A549 (cell line): ENCODE data around the gene SHLD2.
"Not testable (repeated sequence)": the region's sequence is repeated elsewhere in the genome, so short reads cannot be mapped to it uniquely, and the experiment has no call there.

Experiments
- CEBPB ChIP-seq, 2 experiments: fragments of >200 bp in 1 of 2; sonication (Bioruptor Twin) in 1 of 2; formaldehyde crosslinking in 1 of 2; IDR thresholded peaks; 2 replicates each; pipeline ENCODE4 v1.6.1; 2012 to 2016
- CHD4 ChIP-seq: fragments of 200-600 bp; sonication (generic); IDR thresholded peaks from 2 replicates; pipeline ENCODE4 v1.6.1; 2016; ENCODE audit warnings: antibody characterized with exemption, mild to moderate bottlenecking, borderline replicate concordance
- EP300 ChIP-seq, 2 experiments: fragments of >200 bp; sonication (Bioruptor Twin); formaldehyde crosslinking; IDR thresholded peaks; 2 replicates in 1 of 2; 3 replicates in 1 of 2; pipeline ENCODE4 v1.6.1; 2016 to 2017
- ESRRA ChIP-seq: fragments of 150-350 bp; IDR thresholded peaks from 2 replicates; pipeline ENCODE4 v1.6.1; 2014; ENCODE audit warnings: mild to moderate bottlenecking, low read length, borderline replicate concordance
- KDM1A ChIP-seq: fragments of 200-600 bp; sonication (generic); IDR thresholded peaks from 2 replicates; pipeline ENCODE4 v1.6.1; 2016; ENCODE audit warnings: low read depth, mild to moderate bottlenecking
- MAFK ChIP-seq: fragments of 450-650 bp; IDR thresholded peaks from 2 replicates; pipeline ENCODE4 v1.6.1; 2014; ENCODE audit not compliant: partially characterized antibody
- POLR2A ChIP-seq: IDR thresholded peaks from 2 replicates; pipeline ENCODE4 v1.6.1; 2012; ENCODE audit warnings: mild to moderate bottlenecking, low read length
- ZC3H11A ChIP-seq: fragments of 450-650 bp; IDR thresholded peaks from 2 replicates; pipeline ENCODE4 v1.6.1; 2014; ENCODE audit warnings: antibody characterized with exemption, mild to moderate bottlenecking
- TF ChIP-seq, protein P1 (sequence below): fragments of >200 bp; sonication (Bioruptor Twin); formaldehyde crosslinking; IDR thresholded peaks from 3 replicates; pipeline ENCODE4 v1.5.1; 2016
- TF ChIP-seq, protein P2 (sequence below): fragments of 200-600 bp; sonication (generic); IDR thresholded peaks from 2 replicates; pipeline ENCODE4 v1.6.1; 2016; ENCODE audit warnings: antibody characterized with exemption, mild to moderate bottlenecking, moderate library complexity

DNA sequence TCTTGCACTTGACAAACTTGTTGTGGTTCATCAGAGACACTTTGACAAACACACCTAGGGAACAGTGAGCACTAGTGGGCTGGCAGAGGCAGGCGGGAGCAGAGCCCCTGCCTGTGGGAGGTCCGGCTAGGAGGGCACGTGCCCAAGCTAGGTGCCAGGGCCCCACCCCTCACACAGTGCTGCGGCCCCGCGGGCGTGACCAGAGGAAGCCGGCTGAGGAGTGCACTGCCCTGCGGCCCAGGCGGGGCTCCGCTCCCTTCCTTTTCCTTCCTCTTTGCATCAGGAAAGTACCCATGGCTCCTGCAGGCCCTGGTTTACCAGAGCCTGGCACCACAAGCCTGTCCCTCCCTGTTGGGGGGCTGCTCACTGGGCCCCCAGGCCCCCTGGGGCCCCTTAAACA lies 121.1 kb downstream of the SHLD2 start:
- not testable (repeated sequence) for TF ChIP-seq CEBPB (IDR thresholded peaks at IDR 0.05); ESRRA; ZC3H11A; EP300 (IDR thresholded peaks at IDR 0.05); POLR2A; CHD4; KDM1A; MAFK
- TF ChIP-seq, protein P1, sequence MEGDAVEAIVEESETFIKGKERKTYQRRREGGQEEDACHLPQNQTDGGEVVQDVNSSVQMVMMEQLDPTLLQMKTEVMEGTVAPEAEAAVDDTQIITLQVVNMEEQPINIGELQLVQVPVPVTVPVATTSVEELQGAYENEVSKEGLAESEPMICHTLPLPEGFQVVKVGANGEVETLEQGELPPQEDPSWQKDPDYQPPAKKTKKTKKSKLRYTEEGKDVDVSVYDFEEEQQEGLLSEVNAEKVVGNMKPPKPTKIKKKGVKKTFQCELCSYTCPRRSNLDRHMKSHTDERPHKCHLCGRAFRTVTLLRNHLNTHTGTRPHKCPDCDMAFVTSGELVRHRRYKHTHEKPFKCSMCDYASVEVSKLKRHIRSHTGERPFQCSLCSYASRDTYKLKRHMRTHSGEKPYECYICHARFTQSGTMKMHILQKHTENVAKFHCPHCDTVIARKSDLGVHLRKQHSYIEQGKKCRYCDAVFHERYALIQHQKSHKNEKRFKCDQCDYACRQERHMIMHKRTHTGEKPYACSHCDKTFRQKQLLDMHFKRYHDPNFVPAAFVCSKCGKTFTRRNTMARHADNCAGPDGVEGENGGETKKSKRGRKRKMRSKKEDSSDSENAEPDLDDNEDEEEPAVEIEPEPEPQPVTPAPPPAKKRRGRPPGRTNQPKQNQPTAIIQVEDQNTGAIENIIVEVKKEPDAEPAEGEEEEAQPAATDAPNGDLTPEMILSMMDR, result not testable (repeated sequence)
- TF ChIP-seq, protein P2, sequence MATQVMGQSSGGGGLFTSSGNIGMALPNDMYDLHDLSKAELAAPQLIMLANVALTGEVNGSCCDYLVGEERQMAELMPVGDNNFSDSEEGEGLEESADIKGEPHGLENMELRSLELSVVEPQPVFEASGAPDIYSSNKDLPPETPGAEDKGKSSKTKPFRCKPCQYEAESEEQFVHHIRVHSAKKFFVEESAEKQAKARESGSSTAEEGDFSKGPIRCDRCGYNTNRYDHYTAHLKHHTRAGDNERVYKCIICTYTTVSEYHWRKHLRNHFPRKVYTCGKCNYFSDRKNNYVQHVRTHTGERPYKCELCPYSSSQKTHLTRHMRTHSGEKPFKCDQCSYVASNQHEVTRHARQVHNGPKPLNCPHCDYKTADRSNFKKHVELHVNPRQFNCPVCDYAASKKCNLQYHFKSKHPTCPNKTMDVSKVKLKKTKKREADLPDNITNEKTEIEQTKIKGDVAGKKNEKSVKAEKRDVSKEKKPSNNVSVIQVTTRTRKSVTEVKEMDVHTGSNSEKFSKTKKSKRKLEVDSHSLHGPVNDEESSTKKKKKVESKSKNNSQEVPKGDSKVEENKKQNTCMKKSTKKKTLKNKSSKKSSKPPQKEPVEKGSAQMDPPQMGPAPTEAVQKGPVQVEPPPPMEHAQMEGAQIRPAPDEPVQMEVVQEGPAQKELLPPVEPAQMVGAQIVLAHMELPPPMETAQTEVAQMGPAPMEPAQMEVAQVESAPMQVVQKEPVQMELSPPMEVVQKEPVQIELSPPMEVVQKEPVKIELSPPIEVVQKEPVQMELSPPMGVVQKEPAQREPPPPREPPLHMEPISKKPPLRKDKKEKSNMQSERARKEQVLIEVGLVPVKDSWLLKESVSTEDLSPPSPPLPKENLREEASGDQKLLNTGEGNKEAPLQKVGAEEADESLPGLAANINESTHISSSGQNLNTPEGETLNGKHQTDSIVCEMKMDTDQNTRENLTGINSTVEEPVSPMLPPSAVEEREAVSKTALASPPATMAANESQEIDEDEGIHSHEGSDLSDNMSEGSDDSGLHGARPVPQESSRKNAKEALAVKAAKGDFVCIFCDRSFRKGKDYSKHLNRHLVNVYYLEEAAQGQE, result not testable (repeated sequence)
